DOHH2 (cell line): ENCODE results near the gene IMP3.

Experiments used
- EZH2phosphoT487 ChIP-seq: fragments of 200-600 bp; sonication (generic); IDR thresholded peaks from 2 replicates; pipeline ENCODE4 v1.6.1; 2017; ENCODE audit warnings: borderline replicate concordance, mild to moderate bottlenecking, antibody characterized with exemption, low read length, moderate library complexity, mixed read lengths
- TF ChIP-seq, protein P1 (sequence below): fragments of 200-600 bp; sonication (generic); IDR thresholded peaks from one replicate; pipeline ENCODE4 v1.5.1; 2014; ENCODE audit warnings: antibody characterized with exemption, mild to moderate bottlenecking, low read depth, low read length; ENCODE audit not compliant: poor library complexity, severe bottlenecking

DNA sequence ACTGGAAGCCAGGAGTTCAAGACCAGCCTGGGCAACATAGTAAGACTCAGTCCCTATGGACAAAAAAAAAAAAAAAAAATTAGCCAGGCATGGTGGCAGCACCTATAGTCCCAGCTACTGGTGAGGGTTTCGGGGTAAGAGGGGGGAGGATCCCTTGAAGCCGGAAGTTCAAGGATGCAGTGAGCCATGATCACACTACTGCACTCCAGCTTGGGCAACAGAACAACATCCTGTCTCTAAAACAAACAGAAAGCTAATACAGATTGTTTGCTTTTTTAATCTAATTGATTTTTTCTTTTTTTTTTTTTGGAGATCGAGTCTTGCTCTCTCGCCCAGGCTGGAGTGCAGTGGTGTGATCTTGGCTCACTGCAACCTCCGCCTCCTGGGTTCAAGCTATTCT is 1.6 kb upstream of the IMP3 start:
- no peak for TF ChIP-seq EZH2phosphoT487
- TF ChIP-seq, protein P1, sequence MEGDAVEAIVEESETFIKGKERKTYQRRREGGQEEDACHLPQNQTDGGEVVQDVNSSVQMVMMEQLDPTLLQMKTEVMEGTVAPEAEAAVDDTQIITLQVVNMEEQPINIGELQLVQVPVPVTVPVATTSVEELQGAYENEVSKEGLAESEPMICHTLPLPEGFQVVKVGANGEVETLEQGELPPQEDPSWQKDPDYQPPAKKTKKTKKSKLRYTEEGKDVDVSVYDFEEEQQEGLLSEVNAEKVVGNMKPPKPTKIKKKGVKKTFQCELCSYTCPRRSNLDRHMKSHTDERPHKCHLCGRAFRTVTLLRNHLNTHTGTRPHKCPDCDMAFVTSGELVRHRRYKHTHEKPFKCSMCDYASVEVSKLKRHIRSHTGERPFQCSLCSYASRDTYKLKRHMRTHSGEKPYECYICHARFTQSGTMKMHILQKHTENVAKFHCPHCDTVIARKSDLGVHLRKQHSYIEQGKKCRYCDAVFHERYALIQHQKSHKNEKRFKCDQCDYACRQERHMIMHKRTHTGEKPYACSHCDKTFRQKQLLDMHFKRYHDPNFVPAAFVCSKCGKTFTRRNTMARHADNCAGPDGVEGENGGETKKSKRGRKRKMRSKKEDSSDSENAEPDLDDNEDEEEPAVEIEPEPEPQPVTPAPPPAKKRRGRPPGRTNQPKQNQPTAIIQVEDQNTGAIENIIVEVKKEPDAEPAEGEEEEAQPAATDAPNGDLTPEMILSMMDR = no peak
